IMR-90 (cell line): ENCODE measurements around the gene CFAP45. TPM values are rescaled to one million over a fixed set of nuclear protein-coding genes. Genes with fewer than 3 reads are reported as not detected.

Source experiments
- ATAC-seq: fragments of 200-7000 bp; cut with Tn5 transposase; 2 replicates; pipeline ENCODE4 v1.9.1; 2020; ENCODE audit warnings: low read depth, mild to moderate bottlenecking, moderate library complexity
- BruUV-seq: library from RNA; stranded (reverse); fragments of 400-500 nt; replicated peaks from 2 replicates; lab custom pipeline; 2021; lab: Mats Ljungman, UMichigan
- CTCF ChIA-PET: fragments of 300-600 bp; formaldehyde crosslinking; extraction: SDS; loops from one replicate; lab custom pipeline; 2021; ENCODE audit warnings: antibody characterized with exemption; lab: Yijun Ruan, JAX
- POLR2A ChIA-PET: fragments of 300-600 bp; sonication (Branson Sonifier 250); formaldehyde crosslinking; loops from one replicate; lab custom pipeline; 2022; ENCODE audit warnings: antibody characterized with exemption; ENCODE audit not compliant: unreplicated experiment; lab: Charles Lee
- DNase-seq: peaks from one replicate; pipeline ENCODE4 v3.0.0; 2013
- H2AFZ ChIP-seq: replicated peaks from 2 replicates; pipeline ENCODE3; 2013; ENCODE audit warnings: low read length, mild to moderate bottlenecking; ENCODE audit not compliant: poor library complexity
- H2AK5ac ChIP-seq: 2 replicates; pipeline ENCODE4 v1.6.1; 2013; ENCODE audit warnings: low read depth, low read length, inconsistent platforms
- H2AK9ac ChIP-seq: replicated peaks from 2 replicates; pipeline ENCODE3; 2013; ENCODE audit warnings: mild to moderate bottlenecking, low read depth, low read length, moderate library complexity; ENCODE audit not compliant: poor library complexity
- H2BK120ac ChIP-seq: 2 replicates; pipeline ENCODE4 v1.6.1; 2013; ENCODE audit warnings: low read depth, low read length, inconsistent platforms
- H2BK15ac ChIP-seq: 3 replicates; pipeline ENCODE4 v1.6.1; 2013; ENCODE audit warnings: low read depth, low read length, inconsistent platforms
- H2BK20ac ChIP-seq: 2 replicates; pipeline ENCODE4 v1.6.1; 2013; ENCODE audit warnings: low read depth, mild to moderate bottlenecking, inconsistent platforms, low read length, moderate library complexity
- H2BK5ac ChIP-seq: 2 replicates; pipeline ENCODE4 v1.6.1; 2013; ENCODE audit warnings: mild to moderate bottlenecking, low read depth, low read length, inconsistent platforms; ENCODE audit not compliant: poor library complexity, severe bottlenecking
- H3K14ac ChIP-seq: replicated peaks from 2 replicates; pipeline ENCODE4 v1.6.1; 2013; ENCODE audit warnings: low read depth, low read length, inconsistent platforms
- H3K18ac ChIP-seq: 2 replicates; pipeline ENCODE4 v1.6.1; 2013; ENCODE audit warnings: low read depth, low read length, control low read depth
- H3K23ac ChIP-seq: 2 replicates; pipeline ENCODE4 v1.6.1; 2013; ENCODE audit warnings: low read depth, low read length, inconsistent platforms
- H3K27ac ChIP-seq: 2 replicates; pipeline ENCODE4 v1.5.1; 2013; ENCODE audit warnings: mild to moderate bottlenecking, control low read depth, low read length; ENCODE audit not compliant: insufficient read depth
- H3K27me3 ChIP-seq: 2 replicates; pipeline ENCODE4 v1.6.1; 2013; ENCODE audit warnings: low read length; ENCODE audit not compliant: control insufficient read depth, insufficient read depth
- H3K36me3 ChIP-seq: 2 replicates; pipeline ENCODE4 v1.6.1; 2013; ENCODE audit warnings: low read length, mixed read lengths; ENCODE audit not compliant: control insufficient read depth, insufficient read depth
- H3K4ac ChIP-seq: 2 replicates; pipeline ENCODE4 v1.6.1; 2013; ENCODE audit warnings: low read depth, low read length, inconsistent platforms
- H3K4me1 ChIP-seq: 2 replicates; pipeline ENCODE4 v1.6.1; 2013; ENCODE audit warnings: low read length, mixed read lengths; ENCODE audit not compliant: control insufficient read depth, insufficient read depth
- H3K4me2 ChIP-seq: 2 replicates; pipeline ENCODE4 v1.6.1; 2013; ENCODE audit warnings: low read depth, mild to moderate bottlenecking, control low read depth, low read length, moderate library complexity
- H3K4me3 ChIP-seq: 2 replicates; pipeline ENCODE4 v1.5.1; 2013; ENCODE audit warnings: low read depth, mild to moderate bottlenecking, control low read depth, low read length, moderate library complexity; ENCODE audit not compliant: insufficient read depth
- H3K56ac ChIP-seq: 2 replicates; pipeline ENCODE4 v1.6.1; 2013; ENCODE audit warnings: low read length, inconsistent platforms; ENCODE audit not compliant: insufficient read depth; ENCODE audit errors: extremely low read depth
- H3K79me1 ChIP-seq, 2 experiments: 2 replicates each; pipeline ENCODE4 v1.6.1; 2013; ENCODE audit warnings: low read length in 2 of 2, inconsistent platforms in 1 of 2, low read depth in 1 of 2
- H3K9ac ChIP-seq: 2 replicates; pipeline ENCODE4 v1.6.1; 2013; ENCODE audit warnings: low read depth, low read length, control low read depth
- H3K9me1 ChIP-seq: 2 replicates; pipeline ENCODE4 v1.6.1; 2013; ENCODE audit warnings: low read length, inconsistent platforms; ENCODE audit not compliant: insufficient read depth
- H3K9me3 ChIP-seq: 2 replicates; pipeline ENCODE4 v1.6.1; 2013; ENCODE audit warnings: low read length; ENCODE audit not compliant: control insufficient read depth, insufficient read depth
- H4K20me1 ChIP-seq: 2 replicates; pipeline ENCODE4 v1.6.1; 2013; ENCODE audit warnings: low read length, inconsistent platforms; ENCODE audit not compliant: insufficient read depth
- H4K5ac ChIP-seq: 2 replicates; pipeline ENCODE4 v1.6.1; 2013; ENCODE audit warnings: mild to moderate bottlenecking, low read depth, low read length, control low read depth
- H4K8ac ChIP-seq, 2 experiments: 2 replicates each; pipeline ENCODE4 v1.6.1; 2013; ENCODE audit warnings: low read depth in 2 of 2, low read length in 2 of 2, control low read depth in 1 of 2, inconsistent platforms in 1 of 2
- H4K91ac ChIP-seq: 2 replicates; pipeline ENCODE4 v1.6.1; 2013; ENCODE audit warnings: low read depth, low read length, inconsistent platforms; ENCODE audit not compliant: insufficient read depth
- MXI1 ChIP-seq: IDR thresholded peaks from 2 replicates; pipeline ENCODE4 v1.6.1; 2012; ENCODE audit warnings: low read depth, mild to moderate bottlenecking, low read length, moderate library complexity, borderline replicate concordance
- RAD21 ChIP-seq: IDR thresholded peaks from 2 replicates; pipeline ENCODE4 v1.6.1; 2012; ENCODE audit warnings: low read length, improper control_type of control experiment
- WGBS, 2 experiments: methylation state at CpG; one replicate each; pipeline versions ENCODE4 v1.1.5 to v1.1.7; 2013; ENCODE audit warnings: missing lambda C conversion rate in 2 of 2; ENCODE audit not compliant: insufficient read length in 1 of 2; ENCODE audit errors: extremely low coverage in 2 of 2; 5-methylcytosine and 5-hydroxymethylcytosine counted together
- dilution Hi-C: fragments of 300-500 bp; cut with HindIII; formaldehyde crosslinking; loops from one replicate; pipeline ENCODE4 v1.14.3; 2018; ENCODE audit warnings: low sequenced_read_pairs; ENCODE audit not compliant: unreplicated experiment
- in situ Hi-C: fragments of 300-500 bp; cut with MboI; formaldehyde crosslinking; loops from 3 replicates; pipeline ENCODE4 v1.14.3; 2019; ENCODE audit warnings: low sequenced_read_pairs, inconsistent platforms, mixed read lengths
- intact Hi-C: fragments of 100-400 bp; cut with micrococcal nuclease; formaldehyde crosslinking; loops from 2 replicates; pipeline ENCODE4 v1.10.0; 2022
- polyA plus RNA-seq, 3 experiments: library from polyadenylated mRNA; depleted of rRNA; stranded (reverse); fragments of >200 nt; gene quantifications; 2 replicates each; pipeline ENCODE4 v1.2.3, GENCODE V29; 2012; ENCODE audit warnings: low replicate concordance in 1 of 3
- total RNA-seq: library from RNA; depleted of rRNA; stranded (reverse); fragments of >200 nt; gene quantifications from 2 replicates; pipeline ENCODE4 v1.2.3, GENCODE V29; 2012

CFAP45 gene
- total and polyA plus RNA-seq, 2 of the 4 experiments (the other 2 are of a cell fraction) = 0.51 to 0.72 TPM

- ATAC-seq = no peak
- Histone ChIP-seq H2BK15ac (no peak overlapping the region), H3K4me2 (no peak overlapping the region), H3K4me1 (no peaks in the 10 kb centered on the region; the same call in 1 of the 2 replicates), H3K9me3 (no peaks in the 10 kb centered on the region), H3K79me1 (no peaks in the 10 kb centered on the region), H2BK5ac (no peak overlapping the region), H2AFZ (no peak overlapping the region), H4K8ac (no peak overlapping the region), H3K14ac (no peak overlapping the region), H3K4ac (no peak overlapping the region), H4K91ac (no peak overlapping the region), H4K5ac (no peak overlapping the region), H3K18ac (no peak overlapping the region), H3K27me3 (no peaks in the 10 kb centered on the region), H2BK120ac (no peak overlapping the region), H3K4me3 (no peak overlapping the region), H3K9me1 (peaks cover 2% of the 10 kb centered on the region; the same call in 1 of the 2 replicates), H3K56ac (no peak overlapping the region), H4K20me1 (no peaks in the 10 kb centered on the region), H3K23ac (no peak overlapping the region), H3K9ac (no peak overlapping the region), H2AK5ac (no peak overlapping the region), H2AK9ac (no peak overlapping the region), H3K27ac (no peak overlapping the region), H3K36me3 (no peaks in the 10 kb centered on the region), H2BK20ac (no peak overlapping the region)
- intact Hi-C loops = loop anchor here (10.0 kb wide), 1 partner anchor 1546 kb away; no protein-coding TSS in a partner anchor
- POLR2A ChIA-PET = no interaction called here
- no TSS peak for BruUV-seq
- TF ChIP-seq MXI1 (no peak), RAD21 (no peak)
- no CpG with 5 or more reads among the region's 1 CpG for WGBS, 2 experiments
- DNase-seq = no peak
- dilution Hi-C loops = no loop called here
- in situ Hi-C loops = no loop called here
- CTCF ChIA-PET = no interaction called here
These were observed 61.2 kb downstream of the CFAP45 start for GRCh38 chr1:159838715-159839114.
